Stimulated activated CD8-positive, alpha-beta memory T cell treated with anti-CD3 and anti-CD28 coated beads, Interleukin-7, amount 100 ng/mL, for 48 hours (primary cell): ENCODE measurements around the gene RHBDD3.

Experiments
- DNase-seq, 2 donors: peaks; one replicate each; pipeline ENCODE4 v3.0.0-alpha.2; 2020; ENCODE audit warnings: low read depth in 1 of 2; ENCODE audit errors: extremely low read depth in 1 of 2

Gene RHBDD3

GRCh38 chr22:29267858-29268510, at the start of gene RHBDD3, which contains the start of gene EWSR1:
Gene RHBDD3 (minus strand): TSS chr22:29267981. CDS start chr22:29265626, 2,355 bp downstream.
Gene EWSR1 (plus strand): TSS chr22:29268268. CDS start chr22:29268337, 69 bp downstream.
- DNase-seq, result peak; percentile 92 to 95

DNA sequence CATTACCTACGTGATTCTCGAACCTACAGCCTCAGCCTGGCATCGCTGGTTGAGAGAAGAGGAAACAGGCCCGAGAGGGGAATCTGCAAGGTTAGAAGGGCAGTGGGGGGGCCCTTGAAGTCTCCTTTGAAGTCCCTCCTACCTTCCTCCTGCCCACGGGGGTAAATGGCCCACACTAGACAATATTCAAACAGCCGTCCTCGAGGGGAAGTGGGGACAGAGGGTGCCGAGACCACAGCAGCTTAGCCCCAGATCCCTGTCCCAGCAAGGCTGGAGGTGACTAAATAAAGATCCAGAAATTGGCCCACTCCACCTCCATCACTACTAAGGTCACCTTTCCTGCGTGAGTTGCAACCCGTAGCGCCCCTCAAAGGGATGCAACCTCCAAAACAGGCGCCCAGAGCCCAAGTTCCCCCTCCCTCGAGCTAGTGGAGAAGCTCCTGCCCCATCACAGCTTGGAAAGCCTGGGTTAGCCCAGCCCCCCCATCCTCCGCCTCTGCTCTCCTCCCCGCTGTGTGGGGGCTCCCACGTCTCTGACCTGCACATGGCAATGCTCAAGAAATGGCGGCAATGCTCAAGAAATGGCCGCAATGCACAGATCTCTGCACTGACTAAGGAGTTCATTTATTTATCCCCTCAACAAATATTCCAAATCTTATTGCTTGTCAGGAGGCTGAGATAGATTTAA, 48.5 kb upstream of the RHBDD3 start:
- no peak for DNase-seq

- DNase-seq, result no peak
These were observed 47.7 kb upstream of the RHBDD3 start, which contains the start of gene RASL10A for GRCh38 chr22:29315286-29316140. Gene RASL10A (minus strand): TSS chr22:29315697. CDS start chr22:29315246, 451 bp downstream.

GRCh38 chr22:29314537-29315285, 46.9 kb upstream of the RHBDD3 start:
- DNase-seq, result no peak

DNA sequence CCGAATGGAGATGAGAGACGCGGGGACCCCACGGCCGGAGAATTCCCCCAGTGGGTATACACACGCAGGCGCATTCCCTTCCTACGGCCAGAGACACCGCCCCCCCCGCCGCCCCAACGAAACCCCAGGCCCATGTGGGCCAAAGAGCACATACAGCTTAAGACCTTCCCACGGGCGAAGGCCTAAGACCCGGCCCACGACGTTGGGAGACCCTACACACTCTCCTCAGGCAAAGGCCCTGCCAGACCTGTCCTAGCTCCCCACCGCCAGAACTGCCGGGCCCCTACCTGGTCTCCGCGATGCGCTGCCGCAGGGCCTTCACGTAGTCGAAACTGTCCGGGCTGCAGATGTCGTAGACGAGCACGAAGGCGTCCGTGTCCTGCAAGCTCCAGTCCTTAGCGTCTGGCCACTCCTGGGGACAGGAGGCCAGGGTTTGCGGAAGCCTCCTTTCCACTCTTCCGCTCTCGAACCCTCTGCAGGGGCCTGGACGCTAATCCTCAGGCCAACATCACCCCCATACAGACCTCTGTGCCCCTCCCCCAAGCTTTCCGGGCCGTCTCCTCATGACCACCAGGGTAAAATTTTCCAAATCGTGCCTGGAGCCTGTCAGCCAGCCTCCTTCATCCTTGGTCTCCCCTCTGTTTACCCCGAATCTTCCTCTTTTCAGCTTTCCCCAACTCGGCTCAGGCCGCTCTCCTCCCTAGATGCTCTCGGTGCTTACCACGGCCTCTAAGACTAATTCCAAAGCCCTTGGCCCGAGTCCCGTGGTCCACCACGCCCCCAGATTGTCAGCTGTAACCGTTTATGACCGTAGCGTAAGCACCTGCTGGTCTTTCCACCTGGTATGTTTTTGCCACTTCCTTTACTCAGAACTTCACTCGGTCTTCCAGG, 46.0 kb upstream of the RHBDD3 start:
- DNase-seq, result no peak

DNA sequence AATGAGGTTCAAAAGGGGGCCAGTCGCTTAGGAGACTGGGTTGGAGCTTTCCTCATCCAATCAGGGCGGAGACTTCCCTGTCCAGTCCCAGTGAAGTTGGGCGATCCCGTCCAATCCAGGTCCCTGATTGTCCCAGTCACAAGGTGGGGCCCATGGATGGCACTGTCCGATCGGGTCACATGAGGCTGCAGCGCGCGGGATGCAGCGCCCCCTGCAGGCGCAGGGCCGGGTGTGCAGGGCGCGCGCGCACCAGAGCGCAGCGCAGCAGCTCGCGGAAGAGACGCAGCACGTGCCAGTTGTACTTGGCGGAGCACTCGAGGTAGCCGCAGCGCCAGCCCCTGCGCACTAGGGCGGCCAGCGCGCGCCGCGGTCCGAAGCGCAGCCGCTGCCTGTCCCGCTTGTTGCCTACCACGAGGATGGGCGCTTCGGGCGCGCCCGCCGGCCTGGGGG, 45.4 kb upstream of the RHBDD3 start:
- no peak for DNase-seq

- DNase-seq, result no peak
These were observed 44.7 kb upstream of the RHBDD3 start for GRCh38 chr22:29312218-29313125.

DNA sequence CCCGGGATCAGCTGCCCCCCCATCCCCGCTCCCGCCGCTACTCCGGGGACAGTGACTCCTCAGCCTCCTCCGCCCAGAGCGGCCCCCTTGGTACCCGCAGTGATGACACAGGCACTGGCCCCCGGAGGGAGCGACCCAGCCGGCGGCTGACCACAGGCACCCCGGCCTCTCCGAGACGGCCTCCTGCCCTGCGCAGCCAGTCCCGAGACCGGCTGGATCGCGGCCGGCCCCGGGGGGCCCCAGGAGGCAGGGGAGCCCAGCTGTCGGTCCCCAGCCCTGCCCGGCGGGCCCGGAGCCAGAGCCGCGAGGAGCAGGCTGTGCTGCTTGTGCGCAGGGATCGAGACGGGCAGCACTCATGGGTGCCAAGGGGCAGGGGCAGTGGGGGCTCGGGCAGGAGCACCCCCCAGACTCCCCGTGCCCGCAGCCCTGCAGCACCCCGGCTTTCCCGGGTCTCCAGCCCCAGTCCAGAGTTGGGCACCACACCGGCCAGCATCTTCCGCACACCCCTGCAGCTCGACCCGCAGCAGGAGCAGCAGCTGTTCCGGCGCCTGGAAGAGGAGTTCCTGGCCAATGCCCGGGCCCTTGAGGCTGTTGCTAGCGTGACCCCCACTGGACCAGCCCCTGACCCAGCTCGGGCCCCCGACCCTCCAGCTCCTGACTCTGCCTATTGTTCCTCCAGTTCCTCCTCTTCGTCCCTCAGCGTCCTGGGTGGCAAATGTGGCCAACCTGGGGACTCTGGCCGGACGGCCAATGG, 43.9 kb upstream of the RHBDD3 start:
- no peak for DNase-seq

DNA sequence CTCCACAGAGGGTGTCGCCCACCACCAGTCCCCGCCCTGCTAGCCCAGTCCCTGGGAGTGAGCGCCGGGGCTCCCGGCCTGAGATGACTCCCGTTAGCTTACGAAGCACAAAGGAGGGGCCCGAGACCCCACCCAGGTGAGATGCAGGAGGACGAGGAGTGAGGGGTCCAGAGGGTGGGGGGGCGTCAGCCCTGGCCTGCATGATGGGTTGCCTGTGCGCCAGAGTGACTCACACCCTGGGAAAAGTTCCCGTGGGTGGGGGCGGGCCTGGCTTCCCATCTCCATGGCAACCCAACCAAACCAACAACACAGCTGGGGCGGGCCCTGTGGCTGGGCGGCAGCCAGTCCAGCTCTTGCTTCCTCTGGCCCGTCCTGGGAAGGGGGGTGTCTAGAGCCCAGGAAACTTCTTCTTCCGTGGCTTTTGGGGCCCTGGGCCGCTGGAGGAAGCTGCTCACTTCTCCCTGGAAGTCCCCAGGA, 43.1 kb upstream of the RHBDD3 start:
- DNase-seq, result peak; percentile 54

DNA sequence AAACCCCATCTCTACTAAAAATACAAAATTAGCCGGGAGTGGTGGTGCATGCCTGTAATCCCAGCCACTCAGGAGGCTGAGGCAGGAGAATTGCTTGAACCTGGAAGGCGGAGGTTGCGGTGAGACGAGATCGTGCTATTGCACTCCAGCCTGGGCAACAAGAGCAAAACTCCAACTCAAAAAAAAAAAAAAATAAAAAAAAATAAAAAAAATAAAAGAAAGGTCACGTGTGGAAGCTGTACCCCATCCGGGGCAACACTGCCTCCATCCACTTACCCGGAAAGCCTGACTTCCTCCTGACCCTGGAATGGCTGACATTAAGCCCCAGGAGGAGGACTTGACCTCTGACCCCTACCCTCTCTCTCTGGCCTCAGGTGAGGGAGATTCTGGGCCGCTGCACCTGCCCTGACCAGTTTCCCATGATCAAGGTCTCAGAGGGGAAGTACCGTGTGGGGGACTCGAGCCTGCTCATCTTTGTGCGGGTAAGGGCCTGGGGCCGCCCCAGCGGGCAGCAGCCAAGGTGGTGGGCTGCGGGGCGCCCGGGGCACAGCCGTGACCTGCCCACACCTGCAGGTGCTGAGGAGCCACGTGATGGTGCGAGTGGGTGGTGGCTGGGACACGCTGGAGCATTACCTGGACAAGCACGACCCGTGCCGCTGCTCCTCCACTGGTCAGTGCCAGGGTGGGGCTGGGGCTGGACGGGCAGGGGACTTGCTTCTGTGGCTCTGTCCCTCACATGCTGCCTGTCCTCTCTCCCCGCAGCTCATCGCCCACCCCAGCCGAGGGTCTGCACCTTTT, 42.5 kb upstream of the RHBDD3 start:
- DNase-seq, result no peak

DNA sequence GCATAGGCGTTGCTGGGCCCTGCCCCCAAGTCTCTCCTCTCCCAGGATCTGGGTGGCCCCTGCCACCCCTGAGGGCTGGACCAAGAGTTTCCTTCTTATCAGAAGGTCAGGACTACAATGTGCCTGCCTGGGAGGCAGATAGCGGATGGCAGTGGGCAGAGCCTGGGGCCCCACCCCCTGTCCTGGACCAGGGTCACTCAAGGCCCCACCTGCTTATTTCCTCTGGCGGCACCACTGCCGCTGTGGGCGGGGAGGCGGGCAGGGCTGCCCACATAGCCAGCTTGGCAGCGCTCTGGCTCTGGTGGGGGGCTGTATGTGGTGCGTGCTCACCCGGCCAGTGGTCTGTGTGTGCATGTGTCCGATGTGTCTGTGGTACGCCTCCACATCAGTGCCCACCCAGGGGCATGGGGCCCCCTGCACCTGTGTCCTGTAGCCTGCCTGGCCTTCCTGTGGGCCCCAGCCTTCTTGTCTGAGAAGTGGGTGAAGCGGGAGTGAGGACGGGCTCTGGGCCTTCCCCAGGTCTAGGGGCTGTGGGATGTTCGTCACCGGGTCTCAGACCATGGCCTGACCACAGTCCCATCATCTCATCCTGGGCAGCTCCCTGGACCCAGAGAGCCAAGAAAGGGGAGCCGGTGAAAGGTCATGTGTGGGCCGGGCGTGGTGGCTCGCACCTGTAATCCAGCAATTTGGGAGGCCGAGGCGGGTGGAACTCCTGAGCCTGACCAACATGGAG, 41.7 kb upstream of the RHBDD3 start:
- no peak for DNase-seq

DNA sequence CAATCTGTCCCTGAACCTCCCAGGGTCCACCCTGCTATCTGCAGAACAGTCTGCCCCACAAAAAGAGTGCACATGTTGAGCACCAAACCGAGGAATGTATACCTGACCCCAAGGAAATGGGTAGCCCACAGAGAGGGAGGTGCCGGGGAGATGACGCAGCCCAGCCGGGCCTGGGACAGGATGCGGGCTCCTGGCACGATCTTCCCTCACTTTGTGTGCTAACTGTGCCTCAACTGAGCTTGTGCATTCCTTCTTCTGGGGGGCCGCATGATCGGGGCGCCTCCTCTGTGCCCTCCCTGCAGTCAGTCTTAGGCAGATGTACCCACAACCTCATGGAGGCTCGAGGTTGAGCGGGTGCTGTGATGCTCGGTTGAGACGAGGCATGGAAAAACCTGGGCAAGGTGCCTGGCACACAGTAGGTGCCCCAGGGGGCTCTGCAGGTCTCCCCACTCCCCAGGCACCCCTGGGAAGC, 41.0 kb upstream of the RHBDD3 start:
- DNase-seq, result peak in 1 of 2 donors; percentile 39

GRCh38 chr22:29308148-29308790, 40.5 kb upstream of the RHBDD3 start:
- no peak for DNase-seq

GRCh38 chr22:29307596-29308147, 39.9 kb upstream of the RHBDD3 start:
- DNase-seq, result no peak

- no peak for DNase-seq
These were observed 39.2 kb upstream of the RHBDD3 start for GRCh38 chr22:29306835-29307595.
